Measurements from ENCODE around the gene CETN3. TPM values are rescaled to one million over a fixed set of nuclear protein-coding genes. Genes with fewer than 3 reads are reported as not detected.

Gene CETN3
- total RNA-seq, 1 donor from 2014 or later = 8.2 TPM

DNA sequence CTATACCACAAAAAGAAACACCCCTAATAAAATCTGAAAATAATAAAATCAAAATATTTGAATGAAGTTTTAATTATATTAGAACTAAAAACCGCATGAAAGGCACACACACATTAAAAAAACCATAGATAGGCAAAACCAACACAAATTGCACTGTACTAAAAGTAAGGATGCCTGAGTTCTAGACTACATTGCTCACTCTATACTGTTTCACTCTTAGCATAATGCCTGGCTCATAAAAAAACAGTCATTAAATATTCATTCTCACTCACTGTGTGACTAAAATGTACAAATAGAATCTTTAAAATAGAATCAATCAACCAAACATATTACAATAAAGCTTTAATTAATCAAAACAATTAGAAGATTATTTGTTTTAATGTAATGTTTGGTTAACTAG is 41.7 kb downstream of the CETN3 start:
- H3K36me3 ChIP-seq (ENCODE audit: control insufficient read depth, insufficient read depth, low read length) = no peaks in the 10 kb centered on the region
- H3K27me3 ChIP-seq (ENCODE audit: control insufficient read depth, insufficient read depth, low read length) = no peaks in the 10 kb centered on the region
- FAIRE-seq = no peak
- DNase-seq (ENCODE audit: low read depth) = no peak
- H3K4me3 ChIP-seq (ENCODE audit: low read depth, low read length) = no peak overlapping the region
- TF ChIP-seq, protein P1, sequence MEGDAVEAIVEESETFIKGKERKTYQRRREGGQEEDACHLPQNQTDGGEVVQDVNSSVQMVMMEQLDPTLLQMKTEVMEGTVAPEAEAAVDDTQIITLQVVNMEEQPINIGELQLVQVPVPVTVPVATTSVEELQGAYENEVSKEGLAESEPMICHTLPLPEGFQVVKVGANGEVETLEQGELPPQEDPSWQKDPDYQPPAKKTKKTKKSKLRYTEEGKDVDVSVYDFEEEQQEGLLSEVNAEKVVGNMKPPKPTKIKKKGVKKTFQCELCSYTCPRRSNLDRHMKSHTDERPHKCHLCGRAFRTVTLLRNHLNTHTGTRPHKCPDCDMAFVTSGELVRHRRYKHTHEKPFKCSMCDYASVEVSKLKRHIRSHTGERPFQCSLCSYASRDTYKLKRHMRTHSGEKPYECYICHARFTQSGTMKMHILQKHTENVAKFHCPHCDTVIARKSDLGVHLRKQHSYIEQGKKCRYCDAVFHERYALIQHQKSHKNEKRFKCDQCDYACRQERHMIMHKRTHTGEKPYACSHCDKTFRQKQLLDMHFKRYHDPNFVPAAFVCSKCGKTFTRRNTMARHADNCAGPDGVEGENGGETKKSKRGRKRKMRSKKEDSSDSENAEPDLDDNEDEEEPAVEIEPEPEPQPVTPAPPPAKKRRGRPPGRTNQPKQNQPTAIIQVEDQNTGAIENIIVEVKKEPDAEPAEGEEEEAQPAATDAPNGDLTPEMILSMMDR (IDR thresholded peaks at IDR 0.05; ENCODE audit: insufficient read depth, low read length, severe bottlenecking) = no peak

DNA sequence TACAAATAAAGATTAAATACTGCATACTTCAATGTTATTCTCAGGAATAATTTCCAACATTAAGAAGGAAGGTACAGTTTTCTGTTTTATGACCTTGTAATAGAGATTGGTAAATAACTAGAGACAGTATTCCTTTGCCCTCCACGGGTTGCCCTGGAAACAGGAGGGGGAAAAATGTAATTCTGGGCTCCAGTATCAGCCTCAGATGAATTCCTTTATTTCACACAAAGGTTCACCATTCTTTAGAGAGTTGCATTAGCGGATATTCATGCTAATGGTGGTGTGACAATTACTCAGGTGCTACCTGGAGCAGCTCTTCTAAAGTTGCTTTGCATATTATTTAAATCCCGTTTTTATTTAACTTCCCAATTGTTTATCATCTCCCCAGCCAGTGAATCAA is 42.6 kb downstream of the CETN3 start:
- no peak for FAIRE-seq
- no peaks in the 10 kb centered on the region for H3K36me3 ChIP-seq (ENCODE audit: control insufficient read depth, insufficient read depth, low read length)
- no peaks in the 10 kb centered on the region for H3K27me3 ChIP-seq (ENCODE audit: control insufficient read depth, insufficient read depth, low read length)
- TF ChIP-seq, protein P1 (IDR thresholded peaks at IDR 0.05; ENCODE audit: insufficient read depth, low read length, severe bottlenecking) = no peak
- no peak for DNase-seq (ENCODE audit: low read depth)
- H3K4me3 ChIP-seq (ENCODE audit: low read depth, low read length) = no peak overlapping the region

DNA sequence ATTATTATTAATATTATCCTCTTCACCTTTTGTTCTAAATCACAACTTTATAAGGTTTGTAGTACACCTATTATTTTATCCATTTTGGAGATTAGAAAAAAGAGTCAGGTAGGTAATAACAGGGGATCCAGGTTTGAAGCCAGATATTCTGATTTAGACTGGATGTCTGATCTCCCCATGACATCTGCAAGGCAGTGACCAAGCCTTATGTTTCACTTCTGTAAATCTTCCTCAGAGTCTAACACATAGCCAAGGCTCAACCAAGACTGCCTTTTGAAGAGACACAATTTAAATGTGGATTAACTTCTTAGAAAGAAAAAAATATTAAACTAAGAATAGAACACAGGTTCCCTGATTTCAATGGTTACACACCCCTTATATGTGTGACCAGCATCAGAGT is 44.2 kb downstream of the CETN3 start:
- TF ChIP-seq, protein P1 (IDR thresholded peaks at IDR 0.05; ENCODE audit: insufficient read depth, low read length, severe bottlenecking) = no peak

DNA sequence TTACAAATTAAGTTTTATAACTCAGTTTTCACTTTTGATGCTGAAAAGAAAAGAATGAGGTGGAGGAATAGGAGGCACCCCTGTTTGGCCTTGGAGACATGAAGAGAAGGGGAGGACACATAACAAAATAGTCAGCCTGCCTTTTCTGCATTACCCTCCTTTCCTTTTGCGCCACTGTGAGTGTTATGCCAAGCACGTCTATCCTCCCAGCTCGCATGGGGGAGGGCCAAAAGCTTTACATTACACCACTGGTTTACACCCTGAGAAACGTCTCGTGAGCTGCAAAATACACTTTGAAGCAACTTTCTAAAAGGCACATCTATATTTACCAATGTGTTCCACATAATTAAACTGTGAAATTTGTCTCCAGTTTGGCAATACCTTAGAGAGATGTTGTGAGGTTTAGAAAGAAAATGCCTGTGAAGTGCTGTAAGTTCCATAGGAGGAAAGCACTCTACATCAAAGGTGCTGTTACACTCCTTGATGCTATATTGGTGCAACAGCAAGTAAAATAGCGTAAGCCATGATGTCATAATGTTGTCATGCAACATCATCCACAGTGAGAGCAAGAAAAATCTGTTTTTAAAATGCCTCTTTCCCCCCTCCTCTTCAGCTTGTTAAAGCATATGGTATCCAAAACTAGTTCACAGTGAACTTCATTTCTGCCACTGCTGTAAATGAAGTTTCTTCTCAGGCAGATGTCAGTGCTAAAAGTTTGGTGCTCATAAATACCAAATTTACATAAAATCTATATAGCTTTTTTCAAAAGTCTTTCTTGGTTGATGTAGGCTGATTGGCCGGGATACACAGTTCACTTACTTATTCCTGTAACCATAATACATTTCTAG is 50.3 kb downstream of the CETN3 start:
- H3K36me3 ChIP-seq (ENCODE audit: control insufficient read depth, insufficient read depth, low read length) = no peaks in the 10 kb centered on the region
- TF ChIP-seq, protein P1 (IDR thresholded peaks at IDR 0.05; ENCODE audit: insufficient read depth, low read length, severe bottlenecking) = no peak
- DNase-seq (ENCODE audit: low read depth) (no peak), FAIRE-seq (no peak)
- no peak overlapping the region for H3K4me3 ChIP-seq (ENCODE audit: low read depth, low read length)
- H3K27me3 ChIP-seq (ENCODE audit: control insufficient read depth, insufficient read depth, low read length) = no peaks in the 10 kb centered on the region

More for the DNA sequence above, 44.2 kb downstream of the CETN3 start:
- Histone ChIP-seq H3K4me3 (ENCODE audit: low read depth, low read length) (no peak overlapping the region), H3K27me3 (ENCODE audit: control insufficient read depth, insufficient read depth, low read length) (no peaks in the 10 kb centered on the region), H3K36me3 (ENCODE audit: control insufficient read depth, insufficient read depth, low read length) (no peaks in the 10 kb centered on the region)
- DNase-seq (ENCODE audit: low read depth) = no peak
- no peak for FAIRE-seq

DNA sequence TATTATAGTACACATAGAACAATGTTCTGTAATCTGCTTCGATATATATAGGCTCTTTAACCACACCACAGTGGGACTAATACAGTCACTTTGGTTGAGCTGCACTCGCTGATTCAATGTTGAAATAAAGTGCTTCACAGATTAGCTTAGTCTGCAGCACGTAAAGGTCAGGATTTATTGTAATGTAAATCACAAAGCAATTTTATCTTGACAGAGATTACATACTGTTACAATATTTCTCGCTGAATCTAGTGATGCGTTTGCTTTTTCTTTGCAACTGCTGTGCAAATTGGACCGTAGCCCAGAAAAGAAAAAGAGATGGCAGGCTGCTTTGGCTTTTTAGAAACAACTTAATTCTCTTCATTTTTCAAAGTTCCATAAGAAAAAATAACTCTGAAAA is 52.9 kb downstream of the CETN3 start:
- no peaks in the 10 kb centered on the region for H3K27me3 ChIP-seq (ENCODE audit: control insufficient read depth, insufficient read depth, low read length)
- H3K4me3 ChIP-seq (ENCODE audit: low read depth, low read length) = no peak overlapping the region
- H3K36me3 ChIP-seq (ENCODE audit: control insufficient read depth, insufficient read depth, low read length) = no peaks in the 10 kb centered on the region
- no peak for DNase-seq (ENCODE audit: low read depth)
- TF ChIP-seq, protein P1 (IDR thresholded peaks at IDR 0.05; ENCODE audit: insufficient read depth, low read length, severe bottlenecking) = no peak
- no peak for FAIRE-seq

All from bronchial epithelial cell (primary cell).